GM18873 (cell line): ENCODE data around the gene TAF15.

Experiments used
- ATAC-seq: cut with Tn5 transposase; IDR thresholded peaks from one replicate; pipeline ENCODE4 v1.9.1; 2021; ENCODE audit warnings: mild to moderate bottlenecking, moderate library complexity, moderate number of reproducible peaks; ENCODE audit not compliant: unreplicated experiment, low FRiP score

The TAF15 gene

GRCh38 chr17:35816723-35817122, 7.4 kb downstream of the TAF15 start:
- no peak for ATAC-seq

GRCh38 chr17:35817196-35817595, 7.9 kb downstream of the TAF15 start:
- ATAC-seq = no peak

- ATAC-seq = no peak
These were observed 10.2 kb downstream of the TAF15 start for GRCh38 chr17:35819455-35819854.

- ATAC-seq = no peak
These were observed 12.0 kb downstream of the TAF15 start for GRCh38 chr17:35821308-35821707.

- ATAC-seq = no peak
These were observed 15.9 kb downstream of the TAF15 start for GRCh38 chr17:35825206-35825605.

- no peak for ATAC-seq
These were observed 31.8 kb downstream of the TAF15 start for GRCh38 chr17:35841101-35841500.

- ATAC-seq = no peak
These were observed 32.2 kb downstream of the TAF15 start for GRCh38 chr17:35841505-35841904.

GRCh38 chr17:35842239-35842638, 33.0 kb downstream of the TAF15 start:
- no peak for ATAC-seq

GRCh38 chr17:35843698-35844097, 34.4 kb downstream of the TAF15 start:
- ATAC-seq = no peak

GRCh38 chr17:35844547-35844946, 35.3 kb downstream of the TAF15 start:
- no peak for ATAC-seq

GRCh38 chr17:35846055-35846809, 36.9 kb downstream of the TAF15 start:
- ATAC-seq = no peak

- no peak for ATAC-seq
These were observed 37.7 kb downstream of the TAF15 start for GRCh38 chr17:35847006-35847405.

GRCh38 chr17:35847633-35848373, 38.5 kb downstream of the TAF15 start:
- ATAC-seq = no peak

GRCh38 chr17:35849469-35850348, 40.4 kb downstream of the TAF15 start:
- ATAC-seq = no peak

GRCh38 chr17:35855965-35856364, 46.7 kb downstream of the TAF15 start:
- ATAC-seq = no peak

- no peak for ATAC-seq
These were observed 47.3 kb downstream of the TAF15 start for GRCh38 chr17:35856603-35857002.

GRCh38 chr17:35864853-35865252, 55.6 kb downstream of the TAF15 start:
- ATAC-seq = no peak

GRCh38 chr17:35865412-35866340, 56.4 kb downstream of the TAF15 start:
- no peak for ATAC-seq

- no peak for ATAC-seq
These were observed 57.2 kb downstream of the TAF15 start for GRCh38 chr17:35866341-35866950.
